Chondrocyte (in vitro differentiated cells): ENCODE measurements around the gene PARP1. TPM values are rescaled to one million over a fixed set of nuclear protein-coding genes. Genes with fewer than 3 reads are reported as not detected.

ENCODE experiments used
- DNase-seq: peaks from one replicate; pipeline ENCODE4 v3.0.0; 2021; ENCODE audit warnings: mixed read lengths, low spot score
- H3K27ac Mint-ChIP-seq: one replicate; pipeline ENCODE4 v1.8.0; 2021; ENCODE audit warnings: mild to moderate bottlenecking, moderate library complexity, mixed read lengths; ENCODE audit not compliant: unreplicated experiment
- H3K27me3 Mint-ChIP-seq: 2 replicates; pipeline ENCODE4 v1.8.0; 2021; ENCODE audit warnings: low read depth, mixed read lengths
- H3K36me3 Mint-ChIP-seq: 2 replicates; pipeline ENCODE4 v1.8.0; 2021; ENCODE audit warnings: low read depth, mixed read lengths
- H3K4me1 Mint-ChIP-seq: 2 replicates; pipeline ENCODE4 v1.8.0; 2021; ENCODE audit warnings: low read depth, mild to moderate bottlenecking, mixed read lengths
- H3K4me3 Mint-ChIP-seq: one replicate; pipeline ENCODE4 v1.8.0; 2021; ENCODE audit warnings: mild to moderate bottlenecking, moderate library complexity, mixed read lengths; ENCODE audit not compliant: unreplicated experiment
- H3K9me3 Mint-ChIP-seq: 2 replicates; pipeline ENCODE4 v1.8.0; 2021; ENCODE audit warnings: low read depth, mixed read lengths
- CTCF ChIP-seq: fragments of 200-600 bp; sonication (generic); IDR thresholded peaks from 2 replicates; pipeline ENCODE4 v1.5.0; 2021; ENCODE audit warnings: antibody characterized with exemption, mild to moderate bottlenecking, moderate library complexity
- total RNA-seq: library from RNA; stranded (reverse); gene quantifications from 3 replicates; pipeline ENCODE4 v1.2.1, GENCODE V29; 2021

PARP1 gene
- total RNA-seq, 1 donor from 2014 or later: 48.6 TPM

GRCh38 chr1:226337276-226337875 lies 70.5 kb downstream of the PARP1 start:
- H3K27me3 Mint-ChIP-seq: no peaks in the 10 kb centered on the region
- no peak overlapping the region for H3K27ac Mint-ChIP-seq
- no peak for DNase-seq

GRCh38 chr1:226335661-226336060 lies 72.2 kb downstream of the PARP1 start:
- H3K4me3 Mint-ChIP-seq: no peak overlapping the region
- H3K9me3 Mint-ChIP-seq: peaks cover 6% of the 10 kb centered on the region
- DNase-seq: no peak
- H3K27me3 Mint-ChIP-seq: no peaks in the 10 kb centered on the region
- TF ChIP-seq CTCF: no peak
- no peaks in the 10 kb centered on the region for H3K36me3 Mint-ChIP-seq
- peaks cover 7% of the 10 kb centered on the region for H3K4me1 Mint-ChIP-seq
- no peak overlapping the region for H3K27ac Mint-ChIP-seq

More at GRCh38 chr1:226337276-226337875, 70.5 kb downstream of the PARP1 start:
- H3K4me1 Mint-ChIP-seq: peaks cover 7% of the 10 kb centered on the region
- TF ChIP-seq CTCF: no peak
- peaks cover 8% of the 10 kb centered on the region for H3K9me3 Mint-ChIP-seq
- H3K4me3 Mint-ChIP-seq: no peak overlapping the region
- no peaks in the 10 kb centered on the region for H3K36me3 Mint-ChIP-seq

GRCh38 chr1:226332947-226333346 lies 74.9 kb downstream of the PARP1 start:
- Mint-ChIP-seq H3K9me3 (no peaks in the 10 kb centered on the region), H3K36me3 (no peaks in the 10 kb centered on the region), H3K27ac (no peak overlapping the region), H3K27me3 (no peaks in the 10 kb centered on the region), H3K4me1 (peaks cover 7% of the 10 kb centered on the region), H3K4me3 (no peak overlapping the region)
- no peak for TF ChIP-seq CTCF
- DNase-seq: no peak

GRCh38 chr1:226329237-226329636 lies 78.7 kb downstream of the PARP1 start:
- H3K9me3 Mint-ChIP-seq: no peaks in the 10 kb centered on the region
- no peak overlapping the region for H3K27ac Mint-ChIP-seq
- H3K36me3 Mint-ChIP-seq: no peaks in the 10 kb centered on the region
- DNase-seq: no peak
- no peaks in the 10 kb centered on the region for H3K27me3 Mint-ChIP-seq
- no peak for TF ChIP-seq CTCF
- peaks cover 14% of the 10 kb centered on the region for H3K4me1 Mint-ChIP-seq
- H3K4me3 Mint-ChIP-seq: no peak overlapping the region

- Mint-ChIP-seq H3K4me3 (no peak overlapping the region), H3K9me3 (no peaks in the 10 kb centered on the region), H3K27me3 (no peaks in the 10 kb centered on the region), H3K36me3 (no peaks in the 10 kb centered on the region), H3K27ac (no peak overlapping the region), H3K4me1 (peaks cover 7% of the 10 kb centered on the region)
- TF ChIP-seq CTCF: no peak
- no peak for DNase-seq
Observed at GRCh38 chr1:226327761-226328162, 80.1 kb downstream of the PARP1 start.
